HPDE6-E6E7 (cell line): ENCODE measurements around the gene DOCK11.

Experiments
- DNase-seq: peaks from one replicate; pipeline ENCODE4 v3.0.0; 2011; ENCODE audit warnings: missing footprints; ENCODE audit errors: extremely low spot score

DOCK11 gene

DNA sequence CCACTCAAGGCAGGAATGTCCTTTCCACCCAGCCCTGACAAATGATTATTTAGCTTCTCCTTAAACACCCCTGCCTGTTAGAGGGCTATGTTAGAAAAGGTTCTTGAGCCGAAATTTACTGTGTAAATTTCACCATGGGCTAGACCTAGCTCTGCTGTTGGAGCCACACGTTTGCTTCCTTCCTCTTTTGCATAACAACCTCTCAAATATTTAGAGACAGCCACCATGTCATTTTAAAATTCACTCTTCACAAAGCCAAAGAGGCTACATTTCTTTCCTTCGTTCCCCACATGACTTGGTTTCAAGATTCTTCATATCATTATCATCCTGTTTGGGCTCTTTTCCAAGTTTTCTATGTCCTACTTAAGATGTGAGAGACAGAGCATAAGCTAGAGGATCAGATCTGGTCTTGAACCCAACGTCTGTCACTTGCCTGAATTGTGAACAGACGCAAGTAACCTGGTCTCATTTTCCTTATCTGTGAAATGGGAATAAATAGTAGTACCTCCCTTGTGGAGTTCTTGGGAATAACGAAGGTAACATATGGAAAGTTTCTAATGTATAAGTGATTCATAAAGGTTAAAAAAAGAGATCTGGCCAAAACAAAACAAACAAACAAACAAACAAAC lies 6.7 kb downstream of the DOCK11 start:
- DNase-seq: no peak

DNA sequence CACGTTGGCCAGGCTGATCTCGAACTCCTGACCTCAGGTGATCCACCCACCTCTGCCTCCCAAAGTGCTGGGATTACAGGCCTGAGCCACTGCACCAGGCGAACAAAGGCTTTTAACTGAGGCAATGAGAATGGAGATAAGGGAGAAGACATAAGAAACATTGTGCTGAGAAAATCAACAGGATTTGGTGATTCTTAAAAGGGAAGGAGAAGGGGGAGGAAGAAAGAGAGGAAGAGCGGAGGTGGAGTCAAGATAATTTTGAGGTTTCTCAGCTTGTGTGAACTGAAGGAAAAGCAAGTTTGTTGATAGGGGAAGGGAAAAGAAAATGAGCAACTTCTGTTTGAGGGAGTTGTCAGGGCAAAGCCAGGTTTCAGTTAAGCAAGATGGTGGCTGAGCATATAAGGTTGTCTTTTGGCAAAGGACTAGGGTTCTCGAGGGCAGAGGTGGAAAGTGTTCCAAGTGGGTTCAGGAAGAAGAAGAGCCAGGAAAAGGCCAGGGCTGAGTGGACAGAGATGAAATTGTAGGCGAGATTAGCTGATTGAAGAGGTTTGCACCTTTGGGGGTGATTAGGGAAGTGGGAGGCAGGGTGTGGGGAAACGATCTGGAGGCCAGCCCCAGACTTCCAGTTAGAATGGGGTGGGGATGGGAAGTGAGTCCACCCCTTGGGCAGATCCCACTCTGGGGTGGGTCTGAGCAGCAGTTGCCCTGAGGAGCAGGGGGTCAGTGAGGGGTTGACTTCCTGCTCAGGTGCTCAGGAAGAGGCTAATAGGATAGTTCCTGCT lies 7.8 kb downstream of the DOCK11 start:
- DNase-seq: no peak

GRCh38 chrX:118504581-118504980 lies 9.0 kb downstream of the DOCK11 start:
- no peak for DNase-seq

DNA sequence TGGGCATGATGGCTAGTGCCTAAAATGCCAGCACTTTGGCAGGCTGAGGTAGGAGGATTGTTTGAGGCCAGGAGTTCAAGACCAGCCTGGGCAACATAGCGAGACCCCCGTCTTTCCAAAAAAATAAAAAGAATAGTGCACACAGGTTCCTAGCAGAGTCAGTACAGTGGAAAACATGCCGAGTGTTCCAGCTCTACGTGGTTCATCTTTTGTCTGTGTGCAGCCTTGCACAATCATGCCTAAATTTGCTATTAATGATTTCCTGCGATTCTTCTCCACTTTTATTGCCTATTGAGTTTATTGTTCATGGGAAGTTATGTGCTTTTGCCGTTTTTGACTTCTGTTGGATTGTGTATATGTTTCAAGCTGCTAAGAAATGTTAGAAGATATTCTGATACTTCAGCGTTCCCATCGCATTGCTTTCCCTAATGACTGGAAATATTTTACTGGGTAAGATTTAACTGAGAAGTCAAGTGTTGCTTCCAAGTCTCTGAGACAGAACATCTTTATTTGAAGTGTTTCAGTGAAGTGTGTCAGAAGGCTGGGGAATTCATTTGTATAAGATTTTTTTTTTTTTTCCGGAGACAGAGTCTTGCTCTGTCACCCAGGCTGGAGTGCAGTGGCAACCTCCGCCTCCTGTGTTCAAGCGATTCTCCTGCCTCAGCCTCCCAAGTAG lies 11.3 kb downstream of the DOCK11 start:
- DNase-seq: no peak

- DNase-seq: no peak
These were observed 12.2 kb downstream of the DOCK11 start for GRCh38 chrX:118507766-118508165.

GRCh38 chrX:118508221-118508620 lies 12.6 kb downstream of the DOCK11 start:
- DNase-seq: no peak

DNA sequence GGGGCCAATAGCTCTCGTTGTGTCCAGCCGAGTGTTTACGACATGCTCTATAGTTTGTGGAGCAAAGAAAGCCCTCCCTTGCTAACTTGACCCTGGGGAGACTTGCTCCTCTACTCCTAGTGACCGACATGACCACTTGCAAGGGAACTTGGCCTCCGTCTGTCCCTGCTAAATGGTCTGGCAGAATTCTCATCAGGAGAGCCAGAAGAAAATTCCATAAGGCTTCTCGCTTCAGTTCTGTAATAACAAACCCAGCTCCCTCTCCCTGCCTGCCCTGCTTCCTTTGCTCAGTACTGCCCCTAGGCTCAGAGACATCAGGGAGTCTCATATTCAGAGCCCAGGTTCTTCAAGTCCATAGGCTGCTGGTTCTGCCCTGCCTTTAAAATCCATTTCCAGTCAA lies 13.0 kb downstream of the DOCK11 start:
- no peak for DNase-seq

DNA sequence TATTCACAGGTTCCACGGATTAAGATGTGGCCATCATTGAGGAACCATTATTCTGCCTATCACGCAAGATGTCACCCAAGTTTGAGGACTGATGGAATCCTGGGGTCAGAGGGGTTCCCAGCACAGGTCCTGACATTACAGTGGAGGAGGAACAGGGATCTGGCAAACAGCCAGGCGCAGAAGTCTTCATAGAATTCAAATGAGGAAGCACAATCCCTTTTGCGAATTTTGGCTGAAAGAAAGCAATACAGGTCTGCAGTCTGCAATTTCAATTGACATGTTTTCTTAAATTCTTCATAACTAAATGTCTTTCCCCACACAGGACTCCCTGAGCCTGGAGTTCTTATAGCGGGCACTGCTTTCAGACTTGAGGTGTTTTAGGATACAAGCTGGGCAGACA lies 14.5 kb downstream of the DOCK11 start:
- no peak for DNase-seq

GRCh38 chrX:118513120-118513898 lies 17.7 kb downstream of the DOCK11 start:
- no peak for DNase-seq

DNA sequence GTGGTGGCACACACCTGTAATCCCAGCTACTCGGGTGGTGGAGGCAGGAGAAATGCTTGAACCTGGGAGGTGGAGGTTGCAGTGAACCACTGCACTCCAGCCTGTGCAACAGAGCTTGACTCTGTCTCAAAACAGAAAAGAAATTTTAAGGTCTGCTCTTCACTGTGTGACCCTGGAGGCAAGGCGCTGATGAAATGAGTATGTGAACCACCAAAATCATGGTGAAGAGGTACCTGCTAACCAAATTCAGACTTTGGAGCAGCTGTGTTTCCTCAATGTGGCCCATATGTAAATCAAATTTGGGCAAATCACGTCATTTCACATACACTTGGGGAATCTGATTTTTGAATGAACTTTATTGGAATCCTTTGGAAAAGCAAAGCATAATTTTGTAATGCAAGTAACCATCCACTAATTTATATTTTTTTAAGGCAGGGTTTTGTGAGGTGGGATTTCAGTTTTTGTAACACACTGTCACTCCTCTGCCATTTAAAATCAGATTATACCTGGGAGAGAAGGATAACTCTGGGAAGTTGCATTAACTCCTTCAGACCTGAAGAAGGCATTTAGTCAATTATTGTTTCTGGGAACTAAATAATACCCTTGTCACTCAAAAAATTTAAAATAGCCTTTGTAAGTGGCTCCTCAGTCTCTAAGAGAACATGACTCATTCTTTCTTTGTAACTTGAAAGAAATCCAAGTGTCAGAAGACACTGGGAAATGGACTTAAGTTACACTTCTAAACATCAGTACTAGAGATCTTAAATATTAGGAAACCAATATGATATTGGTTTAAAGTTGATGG lies 24.0 kb downstream of the DOCK11 start:
- DNase-seq: no peak

- DNase-seq: no peak
These were observed 24.9 kb downstream of the DOCK11 start for GRCh38 chrX:118520216-118521206.

- DNase-seq: no peak
These were observed 25.8 kb downstream of the DOCK11 start for GRCh38 chrX:118521435-118521834.

DNA sequence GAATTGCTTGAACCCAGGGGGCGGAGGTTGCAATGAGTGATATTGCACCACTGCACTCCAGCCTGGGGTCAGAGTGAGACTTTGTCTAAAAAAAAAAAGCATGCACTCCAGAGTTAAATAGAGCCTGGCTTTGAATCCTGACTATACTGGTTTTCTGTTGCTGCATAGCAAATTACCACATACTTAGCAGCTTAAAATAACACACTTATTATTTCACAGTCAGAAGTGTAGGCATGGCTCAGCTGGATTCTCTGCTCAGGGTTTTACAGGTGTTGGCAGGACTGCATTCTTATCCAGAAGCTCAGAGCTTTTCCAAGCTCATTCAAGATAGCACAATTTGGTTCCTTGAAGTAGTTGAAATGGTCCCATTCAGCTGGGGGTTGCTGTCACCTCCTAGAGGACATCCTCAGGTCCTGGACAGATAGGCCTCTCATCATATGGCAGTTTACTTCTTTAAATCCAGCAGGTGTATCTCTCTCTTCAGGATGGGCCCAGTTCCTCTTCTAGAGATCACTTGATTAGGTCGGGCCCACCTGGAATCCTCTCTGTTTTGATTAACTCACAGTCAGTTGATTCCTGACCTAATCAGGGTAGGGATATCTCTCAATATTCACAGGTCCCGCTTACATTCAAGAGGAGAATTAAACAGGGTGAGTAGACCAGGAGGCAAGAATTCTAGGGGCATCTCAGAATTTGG lies 26.8 kb downstream of the DOCK11 start:
- DNase-seq: no peak

GRCh38 chrX:118523920-118524319 lies 28.3 kb downstream of the DOCK11 start:
- no peak for DNase-seq

GRCh38 chrX:118524344-118524743 lies 28.7 kb downstream of the DOCK11 start:
- no peak for DNase-seq

DNA sequence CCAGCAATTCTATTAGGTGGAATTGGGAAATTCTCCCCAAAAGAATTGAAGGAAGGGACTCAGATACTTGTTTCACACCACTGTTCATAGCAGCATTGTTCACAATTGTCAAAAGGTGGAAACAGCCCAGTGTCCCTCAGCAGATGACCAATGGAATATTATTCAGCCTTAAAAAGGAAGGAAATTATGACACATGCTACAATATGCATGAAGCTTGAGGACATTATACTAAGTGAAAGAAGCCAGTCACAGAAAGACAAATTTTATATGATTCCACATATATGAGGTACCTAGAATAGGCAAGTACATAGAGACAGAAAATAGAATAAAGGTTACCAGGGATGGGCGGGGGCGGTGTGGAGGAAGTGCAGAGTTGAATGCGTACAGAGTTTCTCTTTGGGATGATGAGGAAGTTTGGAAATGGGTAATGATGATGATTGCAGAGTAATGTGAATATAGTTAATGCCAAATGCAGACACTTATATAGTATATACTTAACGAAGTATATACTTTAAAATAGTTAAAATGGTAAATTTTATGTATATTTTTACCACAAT lies 29.6 kb downstream of the DOCK11 start:
- no peak for DNase-seq

GRCh38 chrX:118526149-118526548 lies 30.5 kb downstream of the DOCK11 start:
- no peak for DNase-seq

GRCh38 chrX:118528071-118528737 lies 32.6 kb downstream of the DOCK11 start:
- no peak for DNase-seq
